Measurements from ENCODE around the gene TIMM50. TPM values are rescaled to one million over a fixed set of nuclear protein-coding genes. Genes with fewer than 3 reads are reported as not detected.

Gene TIMM50
- total and polyA plus RNA-seq, 2 of the 8 experiments (the other 6 are each of a cell fraction or from before 2014, with no cell fraction given), result 155 to 187 TPM

DNA sequence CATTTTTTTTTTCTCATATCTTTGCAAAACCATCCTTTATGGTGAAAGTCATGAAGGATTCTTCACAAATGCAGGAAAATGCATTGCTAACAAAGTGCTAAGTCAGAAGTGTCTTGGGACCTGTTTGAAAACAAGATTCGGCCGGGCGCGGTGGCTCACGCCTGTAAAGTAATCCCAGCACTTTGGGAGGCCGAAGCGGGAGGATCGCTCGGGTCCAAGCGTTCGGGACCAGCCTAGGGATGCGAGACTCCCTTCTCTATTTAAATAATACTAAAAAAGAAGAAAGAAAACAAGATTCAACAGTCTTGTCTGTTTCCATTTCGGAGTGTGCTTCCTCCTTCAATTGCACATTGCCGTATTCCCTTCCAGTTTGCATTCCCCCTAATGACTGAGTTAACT is 51.2 kb downstream of the TIMM50 start:
- H3K79me1 ChIP-seq (ENCODE audit: low read depth, low read length), result no peaks in the 10 kb centered on the region
- POLR2A ChIA-PET (ENCODE audit: partially characterized antibody), result interaction anchor here (0.9 to 1.5 kb wide), 11 partner anchors 13 to 302 kb away, joined by 3 to 8 read pairs (median 5); partner anchors contain the start of genes DLL3, DYRK1B, MED29 and PAF1

More for the DNA sequence above, 51.2 kb downstream of the TIMM50 start:
- H3K56ac ChIP-seq (replicated peaks; ENCODE audit: insufficient read length, low read depth, low read length), result no peak overlapping the region
- FAIRE-seq (no peak), DNase-seq (ENCODE audit: low read depth in 1 of 2, low spot score in 2 of 2) (no peak)
- no peak overlapping the region for H3K14ac ChIP-seq (ENCODE audit: insufficient read length)
- H3K4me2 ChIP-seq (ENCODE audit: insufficient read depth in 1 of 2, low read depth in 2 of 2, low read length in 2 of 2), result peak overlapping the region; percentile 68 to 96
- peak overlapping the region; percentile 55 to 93 (median 78) for H3K4me3 ChIP-seq (ENCODE audit: extremely low read depth in 1 of 4, insufficient read depth in 2 of 4, low read depth in 3 of 4, low read length in 4 of 4)
- no peaks in the 10 kb centered on the region for H3K36me3 ChIP-seq (ENCODE audit: control insufficient read depth in 2 of 4, insufficient read depth in 4 of 4, low read length in 3 of 4)
- H2BK20ac ChIP-seq (ENCODE audit: low read length), result no peak overlapping the region
- no peak overlapping the region for H3K18ac ChIP-seq (ENCODE audit: extremely low read depth, low read length)
- H2AFZ ChIP-seq (ENCODE audit: low read length), result 0 out of 2 replicates have a peak overlapping the region, but pooled peaks have one; percentile 10
- CTCF ChIA-PET (ENCODE audit: partially characterized antibody), result interaction anchor here (0.6 to 10.6 kb wide), 12 partner anchors 8 to 150 kb away, joined by 3 to 101 read pairs (median 6); partner anchors contain the start of genes DLL3, EID2 and SELENOV
- H3K4ac ChIP-seq (replicated peaks; ENCODE audit: insufficient read length, low read depth, low read length), result peak overlapping the region; percentile 65
- H2AK5ac ChIP-seq (ENCODE audit: low read depth, low read length), result no peak overlapping the region
- H2BK12ac ChIP-seq (ENCODE audit: low read depth, low read length), result no peak overlapping the region
- H2BK120ac ChIP-seq (replicated peaks; ENCODE audit: low read depth, low read length), result no peak overlapping the region
- no peak overlapping the region for H4K5ac ChIP-seq (ENCODE audit: insufficient read length, low read depth, low read length)
- H4K8ac ChIP-seq (ENCODE audit: extremely low read depth, insufficient read depth, low read length), result no peak overlapping the region
- H3K23ac ChIP-seq (ENCODE audit: insufficient read length), result no peak overlapping the region
- peaks cover 0 to 4% of the 10 kb centered on the region in 2 experiments; a peak in 1 of 4 replicates for H3K79me2 ChIP-seq (ENCODE audit: control insufficient read depth in 1 of 2, insufficient read depth in 2 of 2, low read length in 2 of 2)
- no peak overlapping the region for H2BK15ac ChIP-seq (ENCODE audit: low read length)
- H2BK5ac ChIP-seq (ENCODE audit: low read depth, low read length), result no peak overlapping the region
- no peak overlapping the region for H3K27ac ChIP-seq (ENCODE audit: low read depth, low read length)
- H3K9ac ChIP-seq (replicated peaks in 1 of 4; ENCODE audit: extremely low read depth in 1 of 4, low read depth in 3 of 4, low read length in 3 of 4), result peak overlapping the region in 3 of 4 experiments; percentile 62 to 73 (median 70); a peak in 6 of 7 replicates
- TF ChIP-seq RFX5 (IDR thresholded peaks at IDR 0.05; ENCODE audit: borderline replicate concordance, low read depth, low read length), result no peak
- TF ChIP-seq EZH2 (IDR thresholded peaks at IDR 0.05; ENCODE audit: low read depth, low read length, severe bottlenecking), result no peak
- TF ChIP-seq RBBP5 (IDR thresholded peaks at IDR 0.05; ENCODE audit: borderline replicate concordance, low read depth, low read length), result no peak
- TF ChIP-seq BRCA1 (IDR thresholded peaks at IDR 0.05; ENCODE audit: low read depth, low read length), result no peak
- no peak for TF ChIP-seq SRF (IDR thresholded peaks at IDR 0.05; ENCODE audit: low read depth, low read length)
- TF ChIP-seq POLR2AphosphoS5 (IDR thresholded peaks at IDR 0.05; ENCODE audit: low read depth, low read length), result no peak
- no peak for TF ChIP-seq NANOG (IDR thresholded peaks at IDR 0.05; ENCODE audit: insufficient read depth, low read depth, low read length, poor library complexity, severe bottlenecking)
- no peak for TF ChIP-seq TAF7 (optimal IDR thresholded peaks at IDR 0.05; ENCODE audit: borderline replicate concordance, low read depth, low read length)
- no peak for TF ChIP-seq HDAC6 (IDR thresholded peaks at IDR 0.05; ENCODE audit: low read depth, low read length)
- no peak for TF ChIP-seq RNF2 (IDR thresholded peaks at IDR 0.05; ENCODE audit: borderline replicate concordance, low read depth, low read length, missing control alignments, poor library complexity, severe bottlenecking)
- H3K9me3 ChIP-seq (ENCODE audit: insufficient read depth in 2 of 2, low read depth in 1 of 2, low read length in 1 of 2), result peaks cover 0 to 4% of the 10 kb centered on the region in 2 experiments; a peak in 1 of 4 replicates
- WGBS, 2 experiments (ENCODE audit: extremely low coverage in 1 of 2, insufficient coverage in 1 of 2, insufficient read length in 1 of 2, insufficient replicate concordance in 2 of 2, low coverage in 1 of 2, low lambda C conversion rate in 2 of 2, missing lambda C conversion rate in 1 of 2), result 75% methylated on average over 14 of the region's 14 CpGs; no CpG with 5 or more reads in 1 of the 2 experiments
- H3K27me3 ChIP-seq (replicated peaks in 1 of 4; ENCODE audit: control insufficient read depth in 3 of 4, extremely low read depth in 1 of 4, insufficient read depth in 3 of 4, low read length in 3 of 4), result peaks cover 0 to 3% (median 0%) of the 10 kb centered on the region in 4 experiments; a peak in 1 of 7 replicates
- peaks cover 4% of the 10 kb centered on the region for H3K23me2 ChIP-seq (ENCODE audit: low read depth, low read length)
- H3K4me1 ChIP-seq (replicated peaks in 1 of 4; ENCODE audit: control insufficient read depth in 3 of 4, insufficient read depth in 4 of 4, low read length in 3 of 4), result no peaks in the 10 kb centered on the region
- no peak overlapping the region for H4K91ac ChIP-seq (replicated peaks; ENCODE audit: insufficient read length, low read length)
- peaks cover 0 to 4% of the 10 kb centered on the region in 2 experiments for H4K20me1 ChIP-seq (replicated peaks in 1 of 2; ENCODE audit: control insufficient read depth in 1 of 2, insufficient read depth in 2 of 2, low read length in 2 of 2)

Data from H1 (cell line).